Mammary epithelial cell (primary cell): ENCODE data around the gene PPID.

ENCODE experiments used
- EZH2 ChIP-seq: IDR thresholded peaks from 2 replicates; pipeline ENCODE4 v1.6.1; 2012; ENCODE audit warnings: low read length, inconsistent platforms, borderline replicate concordance
- TF ChIP-seq, protein P1 (sequence below), 2 donors: IDR thresholded peaks in 1 of 2; conservative IDR thresholded peaks in 1 of 2; 2 replicates each; pipeline ENCODE4 v1.5.1; 2011 to 2012; ENCODE audit warnings: inconsistent platforms in 2 of 2, low read length in 2 of 2, mild to moderate bottlenecking in 2 of 2, control low read depth in 1 of 2, low read depth in 1 of 2; ENCODE audit not compliant: insufficient read depth in 1 of 2; ENCODE audit errors: extremely low read depth in 1 of 2

DNA sequence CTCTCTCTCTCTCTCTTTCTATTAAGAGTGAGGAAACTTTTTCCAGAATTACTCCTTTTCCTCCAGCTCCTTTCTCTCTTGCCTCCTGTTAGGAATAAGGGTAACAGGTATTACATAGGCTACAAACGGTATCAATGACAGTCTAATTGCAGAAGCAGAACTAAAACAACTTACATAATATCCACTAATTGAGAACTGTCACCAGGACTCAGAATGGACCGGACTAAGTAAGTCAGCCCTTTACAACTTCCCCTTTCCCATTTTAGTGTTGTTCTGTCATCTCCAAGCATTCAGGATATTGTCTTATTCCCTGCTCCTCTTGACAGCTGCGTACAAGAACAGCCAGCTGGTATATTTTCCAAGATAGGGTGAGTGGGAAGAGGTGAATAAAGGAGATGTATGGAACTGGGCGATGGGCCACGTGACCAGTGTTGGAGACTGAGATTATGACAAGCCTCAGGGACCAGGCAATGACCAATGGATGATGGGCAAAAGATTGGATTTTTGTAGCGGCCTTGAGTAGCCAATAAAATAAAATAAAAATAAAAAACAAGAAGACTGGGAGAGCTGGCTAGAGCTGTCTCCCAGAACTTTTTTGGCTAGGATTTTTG lies 43.3 kb upstream of the PPID start:
- TF ChIP-seq, protein P1, sequence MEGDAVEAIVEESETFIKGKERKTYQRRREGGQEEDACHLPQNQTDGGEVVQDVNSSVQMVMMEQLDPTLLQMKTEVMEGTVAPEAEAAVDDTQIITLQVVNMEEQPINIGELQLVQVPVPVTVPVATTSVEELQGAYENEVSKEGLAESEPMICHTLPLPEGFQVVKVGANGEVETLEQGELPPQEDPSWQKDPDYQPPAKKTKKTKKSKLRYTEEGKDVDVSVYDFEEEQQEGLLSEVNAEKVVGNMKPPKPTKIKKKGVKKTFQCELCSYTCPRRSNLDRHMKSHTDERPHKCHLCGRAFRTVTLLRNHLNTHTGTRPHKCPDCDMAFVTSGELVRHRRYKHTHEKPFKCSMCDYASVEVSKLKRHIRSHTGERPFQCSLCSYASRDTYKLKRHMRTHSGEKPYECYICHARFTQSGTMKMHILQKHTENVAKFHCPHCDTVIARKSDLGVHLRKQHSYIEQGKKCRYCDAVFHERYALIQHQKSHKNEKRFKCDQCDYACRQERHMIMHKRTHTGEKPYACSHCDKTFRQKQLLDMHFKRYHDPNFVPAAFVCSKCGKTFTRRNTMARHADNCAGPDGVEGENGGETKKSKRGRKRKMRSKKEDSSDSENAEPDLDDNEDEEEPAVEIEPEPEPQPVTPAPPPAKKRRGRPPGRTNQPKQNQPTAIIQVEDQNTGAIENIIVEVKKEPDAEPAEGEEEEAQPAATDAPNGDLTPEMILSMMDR (conservative IDR thresholded peaks at IDR 0.05 in 1 of 2, IDR thresholded peaks at IDR 0.05 in 1 of 2; ENCODE audit: extremely low read depth in 1 of 2, insufficient read depth in 1 of 2, low read depth in 1 of 2, low read length in 2 of 2), result no peak
- no peak for TF ChIP-seq EZH2
